GM19452 (cell line): ENCODE data around the gene SRGAP3.

Source experiments
- ATAC-seq: cut with Tn5 transposase; IDR thresholded peaks from one replicate; pipeline ENCODE4 v1.9.1; 2021; ENCODE audit not compliant: unreplicated experiment

SRGAP3 gene

DNA sequence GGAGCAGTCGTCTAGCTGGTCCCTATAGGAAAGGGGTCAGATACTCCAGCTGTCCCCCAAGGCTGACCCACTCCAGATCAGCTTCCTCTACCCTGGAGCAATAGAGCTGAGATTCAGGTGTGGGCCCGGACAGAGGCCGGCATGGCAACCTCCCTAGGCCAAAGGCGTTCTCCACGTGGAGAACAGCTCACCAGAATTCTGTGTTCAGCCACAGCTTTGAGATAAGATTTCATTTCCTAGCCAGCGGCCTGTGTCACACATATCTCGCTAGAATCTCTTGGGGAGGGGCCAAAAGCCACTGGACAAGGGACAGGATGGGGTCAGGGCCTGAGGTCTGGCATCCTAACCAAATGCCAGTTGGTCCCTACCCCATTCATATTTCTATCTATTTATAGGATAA, 20.1 kb downstream of the SRGAP3 start:
- ATAC-seq = no peak

DNA sequence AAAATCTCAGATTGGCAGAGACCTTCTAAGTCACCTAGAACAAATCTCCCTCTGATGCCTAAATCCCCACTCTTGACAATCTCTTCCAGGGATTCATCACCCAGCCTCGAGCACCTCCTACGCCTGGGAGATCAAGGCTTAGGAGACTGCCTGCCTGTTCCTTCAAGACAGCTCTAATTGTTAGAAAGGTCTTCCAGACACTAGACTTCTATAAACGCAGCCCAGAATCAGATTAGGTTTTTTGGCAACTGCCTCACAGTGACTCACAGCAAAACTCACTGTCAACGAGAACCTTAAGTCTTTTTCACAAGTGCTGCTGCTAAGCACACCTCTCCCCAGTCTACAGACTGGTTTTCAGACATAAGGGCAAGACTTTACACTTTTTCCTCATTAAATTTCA, 23.1 kb downstream of the SRGAP3 start:
- ATAC-seq = no peak

- ATAC-seq = no peak
These were observed 24.2 kb downstream of the SRGAP3 start for GRCh38 chr3:9225268-9225667.

GRCh38 chr3:9224490-9224889, 25.0 kb downstream of the SRGAP3 start:
- ATAC-seq = peak; percentile 96

GRCh38 chr3:9223672-9224071, 25.8 kb downstream of the SRGAP3 start:
- ATAC-seq = no peak

- no peak for ATAC-seq
These were observed 26.3 kb downstream of the SRGAP3 start for GRCh38 chr3:9222956-9223639.

DNA sequence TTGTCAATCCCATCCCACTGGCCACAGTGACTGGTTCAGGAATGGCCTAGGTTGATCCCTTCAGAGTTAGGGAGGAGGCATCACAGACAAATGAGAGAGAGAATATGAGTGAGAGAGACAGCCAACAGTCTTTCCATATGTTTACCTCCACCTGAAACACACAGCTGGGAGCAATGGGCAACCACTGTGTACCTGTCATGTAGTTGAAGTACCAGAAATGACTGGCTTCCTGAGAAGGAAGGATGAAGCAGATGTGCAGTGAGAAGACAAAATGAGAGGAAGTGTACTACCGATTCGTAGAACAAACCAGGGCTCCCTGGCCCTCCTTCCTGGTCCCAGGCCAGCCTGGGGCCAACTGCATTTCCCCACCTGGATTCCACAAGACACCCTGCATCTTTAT, 27.4 kb downstream of the SRGAP3 start:
- no peak for ATAC-seq

DNA sequence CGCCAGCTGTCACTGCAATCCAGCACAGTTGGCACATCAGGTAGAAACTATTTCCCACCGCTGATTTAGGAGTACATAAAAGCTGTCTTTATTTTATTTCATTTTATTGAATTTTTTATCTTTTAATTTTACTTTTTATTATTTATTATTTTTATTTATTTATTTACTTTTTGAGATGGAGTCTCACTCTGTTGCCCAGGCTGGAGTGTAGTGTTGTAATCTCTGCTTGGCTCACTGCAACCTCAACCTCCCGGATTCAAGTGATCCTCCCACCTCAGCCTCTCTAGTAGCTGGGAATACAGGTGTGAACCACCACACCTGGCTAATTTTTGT, 31.0 kb downstream of the SRGAP3 start:
- no peak for ATAC-seq

GRCh38 chr3:9217784-9218513, 31.5 kb downstream of the SRGAP3 start:
- ATAC-seq = no peak

- ATAC-seq = no peak
These were observed 32.7 kb downstream of the SRGAP3 start for GRCh38 chr3:9216736-9217135.

GRCh38 chr3:9214599-9214998, 34.8 kb downstream of the SRGAP3 start:
- ATAC-seq = no peak

DNA sequence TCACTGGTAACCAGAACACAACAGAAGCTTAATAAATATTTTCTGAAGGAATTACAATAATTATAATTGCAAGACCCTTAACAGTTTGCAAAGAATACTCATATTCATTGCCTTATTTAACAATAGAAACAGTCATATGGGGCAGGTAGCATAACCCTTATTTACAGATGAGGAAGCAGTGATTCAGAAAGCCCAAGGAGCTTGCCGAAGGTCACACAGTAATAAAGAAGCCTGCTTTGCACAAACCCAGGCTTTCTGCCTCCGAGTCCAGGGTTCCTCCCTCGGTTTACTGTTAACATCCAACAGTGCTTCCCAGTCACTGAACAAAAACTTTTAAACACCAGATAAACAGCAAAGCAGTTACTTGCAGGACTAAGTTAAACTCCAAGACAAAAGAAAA, 35.3 kb downstream of the SRGAP3 start:
- ATAC-seq = no peak

GRCh38 chr3:9213019-9213634, 36.3 kb downstream of the SRGAP3 start:
- ATAC-seq = no peak

- no peak for ATAC-seq
These were observed 38.1 kb downstream of the SRGAP3 start for GRCh38 chr3:9211155-9211950.

GRCh38 chr3:9209777-9210176, 39.7 kb downstream of the SRGAP3 start:
- ATAC-seq = no peak

- ATAC-seq = no peak
These were observed 40.8 kb downstream of the SRGAP3 start for GRCh38 chr3:9208605-9209152.

- no peak for ATAC-seq
These were observed 42.2 kb downstream of the SRGAP3 start for GRCh38 chr3:9207116-9207763.

- ATAC-seq = no peak
These were observed 43.2 kb downstream of the SRGAP3 start for GRCh38 chr3:9206287-9206686.

GRCh38 chr3:9205345-9206143, 43.9 kb downstream of the SRGAP3 start:
- ATAC-seq = no peak
